Thoracic aorta (tissue), 2 donors: ENCODE data around the gene DOK4. TPM values are rescaled to one million over a fixed set of nuclear protein-coding genes. Genes with fewer than 3 reads are reported as not detected.

Experiments used
- ATAC-seq: fragments of 150-250 bp; one replicate; pipeline ENCODE4 v1.8.0; 2017; ENCODE audit warnings: low read depth; ENCODE audit not compliant: insufficient number of reproducible peaks, low FRiP score
- DNase-seq: peaks from one replicate; pipeline ENCODE4 v3.0.0-alpha.2; 2020; ENCODE audit warnings: low spot score
- H3K27ac ChIP-seq, 2 donors: fragments of 200-600 bp; sonication (generic); 1 replicate in 1 of 2; 2 replicates in 1 of 2; pipeline ENCODE4 v1.5.1; 2016; ENCODE audit warnings: mild to moderate bottlenecking in 2 of 2, moderate library complexity in 2 of 2
- H3K27me3 ChIP-seq: fragments of 200-600 bp; sonication (generic); replicated peaks from 2 replicates; pipeline ENCODE4 v1.6.0; 2016; ENCODE audit warnings: mild to moderate bottlenecking; ENCODE audit not compliant: insufficient read depth
- H3K36me3 ChIP-seq: fragments of 200-600 bp; sonication (generic); one replicate; pipeline ENCODE4 v1.5.1; 2016
- H3K4me1 ChIP-seq, 2 donors: fragments of 200-600 bp; sonication (generic); 1 replicate in 1 of 2; 2 replicates in 1 of 2; pipeline versions ENCODE4 v1.5.1 to v1.6.0; 2016; ENCODE audit warnings: low read depth in 2 of 2, mild to moderate bottlenecking in 1 of 2; ENCODE audit not compliant: control insufficient read depth in 1 of 2
- H3K4me3 ChIP-seq: fragments of 200-600 bp; sonication (generic); 2 replicates; pipeline ENCODE4 v1.5.1; 2016; ENCODE audit warnings: mild to moderate bottlenecking
- H3K9me3 ChIP-seq: fragments of 200-600 bp; sonication (generic); 2 replicates; pipeline ENCODE4 v1.5.1; 2016
- total RNA-seq, 2 donors: library from RNA; depleted of rRNA; stranded (reverse); fragments of >200 nt; gene quantifications; one replicate each; pipeline versions ENCODE4 v1.1.0 to v1.2.3, GENCODE V29; 2016
- TF ChIP-seq, protein P1 (sequence below): fragments of 200-600 bp; sonication (generic); IDR thresholded peaks from one replicate; pipeline ENCODE4 v1.5.1; 2019; ENCODE audit warnings: antibody characterized with exemption

Gene DOK4
- total RNA-seq, 2 donors from 2014 or later: 43.2 to 70.1 TPM

GRCh38 chr16:57422026-57422944 is 64.0 kb downstream of the DOK4 start:
- no peak for ATAC-seq
- Histone ChIP-seq H3K36me3 (no peaks in the 10 kb centered on the region), H3K27me3 (no peaks in the 10 kb centered on the region), H3K27ac (no peak overlapping the region), H3K4me1 (peaks cover 9 to 30% of the 10 kb centered on the region in 2 donors), H3K4me3 (no peak overlapping the region), H3K9me3 (no peaks in the 10 kb centered on the region)
- DNase-seq: no peak
- TF ChIP-seq, protein P1, sequence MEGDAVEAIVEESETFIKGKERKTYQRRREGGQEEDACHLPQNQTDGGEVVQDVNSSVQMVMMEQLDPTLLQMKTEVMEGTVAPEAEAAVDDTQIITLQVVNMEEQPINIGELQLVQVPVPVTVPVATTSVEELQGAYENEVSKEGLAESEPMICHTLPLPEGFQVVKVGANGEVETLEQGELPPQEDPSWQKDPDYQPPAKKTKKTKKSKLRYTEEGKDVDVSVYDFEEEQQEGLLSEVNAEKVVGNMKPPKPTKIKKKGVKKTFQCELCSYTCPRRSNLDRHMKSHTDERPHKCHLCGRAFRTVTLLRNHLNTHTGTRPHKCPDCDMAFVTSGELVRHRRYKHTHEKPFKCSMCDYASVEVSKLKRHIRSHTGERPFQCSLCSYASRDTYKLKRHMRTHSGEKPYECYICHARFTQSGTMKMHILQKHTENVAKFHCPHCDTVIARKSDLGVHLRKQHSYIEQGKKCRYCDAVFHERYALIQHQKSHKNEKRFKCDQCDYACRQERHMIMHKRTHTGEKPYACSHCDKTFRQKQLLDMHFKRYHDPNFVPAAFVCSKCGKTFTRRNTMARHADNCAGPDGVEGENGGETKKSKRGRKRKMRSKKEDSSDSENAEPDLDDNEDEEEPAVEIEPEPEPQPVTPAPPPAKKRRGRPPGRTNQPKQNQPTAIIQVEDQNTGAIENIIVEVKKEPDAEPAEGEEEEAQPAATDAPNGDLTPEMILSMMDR: peak; percentile 76

Other genes starting within 250 kb of the DOK4 start
- 10 to 100 TPM; 54.7 to 64.0 TPM for gene ARL2BP, start 241.2 kb downstream of the DOK4 start, total RNA-seq
- 1 to 10 TPM; 3.1 to 8.6 TPM for gene PLLP, start 201.8 kb downstream of the DOK4 start, total RNA-seq
- not detected for gene CCL22, start 127.7 kb downstream of the DOK4 start, total RNA-seq
- gene CX3CL1, start 114.0 kb downstream of the DOK4 start, total RNA-seq: 100 to 1,000 TPM; 106 to 117 TPM
- gene CCL17, start 81.7 kb downstream of the DOK4 start, total RNA-seq: not detected
- gene CIAPIN1, start 39.1 kb downstream of the DOK4 start, total RNA-seq: 10 to 100 TPM; 18.1 to 25.0 TPM
- 10 to 100 TPM; 29.5 to 33.5 TPM for gene COQ9, start 39.0 kb downstream of the DOK4 start, total RNA-seq
- gene POLR2C, start 23.8 kb downstream of the DOK4 start, total RNA-seq: 100 to 1,000 TPM; 110 to 130 TPM
- 10 to 100 TPM; 26.4 to 43.2 TPM for gene CCDC102A, start 50.1 kb upstream of the DOK4 start, total RNA-seq
- gene ADGRG5, start 56.1 kb upstream of the DOK4 start, total RNA-seq: under 1 TPM in 1 of 2 donors, not detected in 1; 0.27 TPM
- gene ADGRG1, start 142.1 kb upstream of the DOK4 start, total RNA-seq: 10 to 100 TPM in 1 of 2 donors, 1 to 10 TPM in 1; 5.4 to 79.1 TPM
- 1 to 10 TPM in 1 of 2 donors, under 1 TPM in 1; 0.41 to 5.1 TPM for gene ADGRG3, start 181.8 kb upstream of the DOK4 start, total RNA-seq
- gene DRC7, start 208.3 kb upstream of the DOK4 start, total RNA-seq: not detected
- gene KATNB1, start 249.3 kb upstream of the DOK4 start, total RNA-seq: 10 to 100 TPM in 1 of 2 donors, 1 to 10 TPM in 1; 9.0 to 16.2 TPM